IMR-90 (cell line): ENCODE data around the gene ACSL1. TPM values are rescaled to one million over a fixed set of nuclear protein-coding genes. Genes with fewer than 3 reads are reported as not detected.

Experiments used
- ATAC-seq: fragments of 200-7000 bp; cut with Tn5 transposase; 2 replicates; pipeline ENCODE4 v1.9.1; 2020; ENCODE audit warnings: low read depth, mild to moderate bottlenecking, moderate library complexity
- BruUV-seq: library from RNA; stranded (reverse); fragments of 400-500 nt; replicated peaks from 2 replicates; lab custom pipeline; 2021; lab: Mats Ljungman, UMichigan
- CTCF ChIA-PET: fragments of 300-600 bp; formaldehyde crosslinking; extraction: SDS; loops from one replicate; lab custom pipeline; 2021; ENCODE audit warnings: antibody characterized with exemption; lab: Yijun Ruan, JAX
- POLR2A ChIA-PET: fragments of 300-600 bp; sonication (Branson Sonifier 250); formaldehyde crosslinking; loops from one replicate; lab custom pipeline; 2022; ENCODE audit warnings: antibody characterized with exemption; ENCODE audit not compliant: unreplicated experiment; lab: Charles Lee
- DNase-seq: peaks from one replicate; pipeline ENCODE4 v3.0.0; 2013
- H2AFZ ChIP-seq: replicated peaks from 2 replicates; pipeline ENCODE3; 2013; ENCODE audit warnings: low read length, mild to moderate bottlenecking; ENCODE audit not compliant: poor library complexity
- H2AK5ac ChIP-seq: 2 replicates; pipeline ENCODE4 v1.6.1; 2013; ENCODE audit warnings: low read depth, low read length, inconsistent platforms
- H2AK9ac ChIP-seq: replicated peaks from 2 replicates; pipeline ENCODE3; 2013; ENCODE audit warnings: mild to moderate bottlenecking, low read depth, low read length, moderate library complexity; ENCODE audit not compliant: poor library complexity
- H2BK120ac ChIP-seq: 2 replicates; pipeline ENCODE4 v1.6.1; 2013; ENCODE audit warnings: low read depth, low read length, inconsistent platforms
- H2BK15ac ChIP-seq: 3 replicates; pipeline ENCODE4 v1.6.1; 2013; ENCODE audit warnings: low read depth, low read length, inconsistent platforms
- H2BK20ac ChIP-seq: 2 replicates; pipeline ENCODE4 v1.6.1; 2013; ENCODE audit warnings: low read depth, mild to moderate bottlenecking, inconsistent platforms, low read length, moderate library complexity
- H2BK5ac ChIP-seq: 2 replicates; pipeline ENCODE4 v1.6.1; 2013; ENCODE audit warnings: mild to moderate bottlenecking, low read depth, low read length, inconsistent platforms; ENCODE audit not compliant: poor library complexity, severe bottlenecking
- H3K14ac ChIP-seq: replicated peaks from 2 replicates; pipeline ENCODE4 v1.6.1; 2013; ENCODE audit warnings: low read depth, low read length, inconsistent platforms
- H3K18ac ChIP-seq: 2 replicates; pipeline ENCODE4 v1.6.1; 2013; ENCODE audit warnings: low read depth, low read length, control low read depth
- H3K23ac ChIP-seq: 2 replicates; pipeline ENCODE4 v1.6.1; 2013; ENCODE audit warnings: low read depth, low read length, inconsistent platforms
- H3K27ac ChIP-seq: 2 replicates; pipeline ENCODE4 v1.5.1; 2013; ENCODE audit warnings: mild to moderate bottlenecking, control low read depth, low read length; ENCODE audit not compliant: insufficient read depth
- H3K27me3 ChIP-seq: 2 replicates; pipeline ENCODE4 v1.6.1; 2013; ENCODE audit warnings: low read length; ENCODE audit not compliant: control insufficient read depth, insufficient read depth
- H3K36me3 ChIP-seq: 2 replicates; pipeline ENCODE4 v1.6.1; 2013; ENCODE audit warnings: low read length, mixed read lengths; ENCODE audit not compliant: control insufficient read depth, insufficient read depth
- H3K4ac ChIP-seq: 2 replicates; pipeline ENCODE4 v1.6.1; 2013; ENCODE audit warnings: low read depth, low read length, inconsistent platforms
- H3K4me1 ChIP-seq: 2 replicates; pipeline ENCODE4 v1.6.1; 2013; ENCODE audit warnings: low read length, mixed read lengths; ENCODE audit not compliant: control insufficient read depth, insufficient read depth
- H3K4me2 ChIP-seq: 2 replicates; pipeline ENCODE4 v1.6.1; 2013; ENCODE audit warnings: low read depth, mild to moderate bottlenecking, control low read depth, low read length, moderate library complexity
- H3K4me3 ChIP-seq: 2 replicates; pipeline ENCODE4 v1.5.1; 2013; ENCODE audit warnings: low read depth, mild to moderate bottlenecking, control low read depth, low read length, moderate library complexity; ENCODE audit not compliant: insufficient read depth
- H3K56ac ChIP-seq: 2 replicates; pipeline ENCODE4 v1.6.1; 2013; ENCODE audit warnings: low read length, inconsistent platforms; ENCODE audit not compliant: insufficient read depth; ENCODE audit errors: extremely low read depth
- H3K79me1 ChIP-seq, 2 experiments: 2 replicates each; pipeline ENCODE4 v1.6.1; 2013; ENCODE audit warnings: low read length in 2 of 2, inconsistent platforms in 1 of 2, low read depth in 1 of 2
- H3K9ac ChIP-seq: 2 replicates; pipeline ENCODE4 v1.6.1; 2013; ENCODE audit warnings: low read depth, low read length, control low read depth
- H3K9me1 ChIP-seq: 2 replicates; pipeline ENCODE4 v1.6.1; 2013; ENCODE audit warnings: low read length, inconsistent platforms; ENCODE audit not compliant: insufficient read depth
- H3K9me3 ChIP-seq: 2 replicates; pipeline ENCODE4 v1.6.1; 2013; ENCODE audit warnings: low read length; ENCODE audit not compliant: control insufficient read depth, insufficient read depth
- H4K20me1 ChIP-seq: 2 replicates; pipeline ENCODE4 v1.6.1; 2013; ENCODE audit warnings: low read length, inconsistent platforms; ENCODE audit not compliant: insufficient read depth
- H4K5ac ChIP-seq: 2 replicates; pipeline ENCODE4 v1.6.1; 2013; ENCODE audit warnings: mild to moderate bottlenecking, low read depth, low read length, control low read depth
- H4K8ac ChIP-seq, 2 experiments: 2 replicates each; pipeline ENCODE4 v1.6.1; 2013; ENCODE audit warnings: low read depth in 2 of 2, low read length in 2 of 2, control low read depth in 1 of 2, inconsistent platforms in 1 of 2
- H4K91ac ChIP-seq: 2 replicates; pipeline ENCODE4 v1.6.1; 2013; ENCODE audit warnings: low read depth, low read length, inconsistent platforms; ENCODE audit not compliant: insufficient read depth
- BHLHE40 ChIP-seq: fragments of 150-350 bp; IDR thresholded peaks from 2 replicates; pipeline ENCODE4 v1.6.1; 2016; ENCODE audit warnings: mild to moderate bottlenecking, low read depth, low read length
- CEBPB ChIP-seq: IDR thresholded peaks from 2 replicates; pipeline ENCODE4 v1.6.1; 2012; ENCODE audit warnings: low read depth, low read length, improper control_type of control experiment
- CHD1 ChIP-seq: IDR thresholded peaks from 2 replicates; pipeline ENCODE4 v1.6.1; 2012; ENCODE audit warnings: low read depth, low read length, improper control_type of control experiment
- CTCF ChIP-seq: conservative IDR thresholded peaks from 2 replicates; pipeline ENCODE4 v1.5.1; 2012; ENCODE audit warnings: mild to moderate bottlenecking, low read depth, low read length, improper control_type of control experiment
- ELK1 ChIP-seq: fragments of 150-350 bp; IDR thresholded peaks from 2 replicates; pipeline ENCODE4 v1.6.1; 2016; ENCODE audit warnings: low read depth, mild to moderate bottlenecking, low read length, moderate library complexity, borderline replicate concordance
- FOS ChIP-seq: fragments of 150-350 bp; IDR thresholded peaks from 2 replicates; pipeline ENCODE4 v1.6.1; 2016; ENCODE audit warnings: low read depth, low read length
- MAFK ChIP-seq: IDR thresholded peaks from 2 replicates; pipeline ENCODE4 v1.6.1; 2012; ENCODE audit warnings: low read depth, low read length, improper control_type of control experiment
- MAZ ChIP-seq: IDR thresholded peaks from 2 replicates; pipeline ENCODE4 v1.6.1; 2012; ENCODE audit warnings: low read depth, mild to moderate bottlenecking, low read length, improper control_type of control experiment, moderate library complexity, borderline replicate concordance
- MXI1 ChIP-seq: IDR thresholded peaks from 2 replicates; pipeline ENCODE4 v1.6.1; 2012; ENCODE audit warnings: low read depth, mild to moderate bottlenecking, low read length, moderate library complexity, borderline replicate concordance
- NFE2L2 ChIP-seq: fragments of 150-350 bp; IDR thresholded peaks from 2 replicates; pipeline ENCODE4 v1.6.1; 2016; ENCODE audit warnings: low read depth, mild to moderate bottlenecking, low read length
- POLR2A ChIP-seq: IDR thresholded peaks from 2 replicates; pipeline ENCODE4 v1.6.1; 2012; ENCODE audit warnings: mild to moderate bottlenecking, low read depth, low read length
- RAD21 ChIP-seq: IDR thresholded peaks from 2 replicates; pipeline ENCODE4 v1.6.1; 2012; ENCODE audit warnings: low read length, improper control_type of control experiment
- RCOR1 ChIP-seq: IDR thresholded peaks from 2 replicates; pipeline ENCODE4 v1.6.1; 2012; ENCODE audit warnings: mild to moderate bottlenecking, low read length, improper control_type of control experiment; ENCODE audit not compliant: insufficient replicate concordance
- RFX5 ChIP-seq: IDR thresholded peaks from 2 replicates; pipeline ENCODE4 v1.8.0; 2012; ENCODE audit warnings: low read depth, mild to moderate bottlenecking, low read length, moderate library complexity
- SMC3 ChIP-seq: fragments of 150-350 bp; IDR thresholded peaks from 2 replicates; pipeline ENCODE4 v1.6.1; 2016; ENCODE audit warnings: low read depth, mild to moderate bottlenecking, antibody characterized with exemption, low read length, moderate library complexity
- USF2 ChIP-seq: fragments of 150-350 bp; IDR thresholded peaks from 2 replicates; pipeline ENCODE4 v1.6.1; 2017; ENCODE audit warnings: mild to moderate bottlenecking, antibody characterized with exemption, low read length, low read depth
- WGBS, 2 experiments: methylation state at CpG; one replicate each; pipeline versions ENCODE4 v1.1.5 to v1.1.7; 2013; ENCODE audit warnings: missing lambda C conversion rate in 2 of 2; ENCODE audit not compliant: insufficient read length in 1 of 2; ENCODE audit errors: extremely low coverage in 2 of 2; 5-methylcytosine and 5-hydroxymethylcytosine counted together
- dilution Hi-C: fragments of 300-500 bp; cut with HindIII; formaldehyde crosslinking; loops from one replicate; pipeline ENCODE4 v1.14.3; 2018; ENCODE audit warnings: low sequenced_read_pairs; ENCODE audit not compliant: unreplicated experiment
- in situ Hi-C: fragments of 300-500 bp; cut with MboI; formaldehyde crosslinking; loops from 3 replicates; pipeline ENCODE4 v1.14.3; 2019; ENCODE audit warnings: low sequenced_read_pairs, inconsistent platforms, mixed read lengths
- intact Hi-C: fragments of 100-400 bp; cut with micrococcal nuclease; formaldehyde crosslinking; loops from 2 replicates; pipeline ENCODE4 v1.10.0; 2022
- polyA plus RNA-seq, 3 experiments: library from polyadenylated mRNA; depleted of rRNA; stranded (reverse); fragments of >200 nt; gene quantifications; 2 replicates each; pipeline ENCODE4 v1.2.3, GENCODE V29; 2012; ENCODE audit warnings: low replicate concordance in 1 of 3
- total RNA-seq: library from RNA; depleted of rRNA; stranded (reverse); fragments of >200 nt; gene quantifications from 2 replicates; pipeline ENCODE4 v1.2.3, GENCODE V29; 2012

The ACSL1 gene
- total and polyA plus RNA-seq, 2 of the 4 experiments (the other 2 are of a cell fraction): 14.4 to 26.0 TPM

GRCh38 chr4:184860018-184860779 is 34.4 kb upstream of the ACSL1 start:
- Histone ChIP-seq H3K23ac (no peak overlapping the region), H3K27ac (no peak overlapping the region), H2BK5ac (no peak overlapping the region), H3K9me3 (no peaks in the 10 kb centered on the region), H2AK9ac (no peak overlapping the region), H3K9me1 (no peaks in the 10 kb centered on the region), H3K14ac (no peak overlapping the region), H3K9ac (no peak overlapping the region), H3K79me1 (no peaks in the 10 kb centered on the region), H4K91ac (no peak overlapping the region), H4K8ac (no peak overlapping the region), H3K4ac (no peak overlapping the region), H2BK120ac (no peak overlapping the region), H2BK15ac (no peak overlapping the region), H3K56ac (no peak overlapping the region; the same call in 1 of the 2 replicates), H2AK5ac (no peak overlapping the region), H3K18ac (no peak overlapping the region), H3K4me1 (no peaks in the 10 kb centered on the region), H2BK20ac (no peak overlapping the region), H3K27me3 (no peaks in the 10 kb centered on the region; the same call in 1 of the 2 replicates), H3K4me3 (no peak overlapping the region), H2AFZ (peak overlapping the region; percentile 56), H3K36me3 (no peaks in the 10 kb centered on the region), H4K5ac (no peak overlapping the region), H4K20me1 (no peaks in the 10 kb centered on the region), H3K4me2 (no peak overlapping the region)
- DNase-seq: no peak
- no peak for ATAC-seq
- in situ Hi-C loops: no loop called here
- POLR2A ChIA-PET: no interaction called here
- no CpG with 5 or more reads among the region's 15 CpGs for WGBS, 2 experiments
- dilution Hi-C loops: no loop called here
- intact Hi-C loops: no loop called here
- BruUV-seq: no TSS peak
- CTCF ChIA-PET: no interaction called here
- TF ChIP-seq CTCF (no peak), RAD21 (no peak), MAFK (no peak), CHD1 (no peak), POLR2A (no peak), SMC3 (no peak), NFE2L2 (no peak), MAZ (no peak), MXI1 (no peak), BHLHE40 (no peak), RCOR1 (no peak), RFX5 (no peak), USF2 (no peak), CEBPB (no peak), FOS (no peak), ELK1 (no peak)
